Panc1 (cell line): Measurements from ENCODE around the gene LMO4.

Experiments
- CTCF ChIP-seq: fragments of 450-650 bp; IDR thresholded peaks from 2 replicates; pipeline ENCODE4 v1.5.1; 2017; ENCODE audit warnings: mild to moderate bottlenecking
- POLR2AphosphoS5 ChIP-seq: IDR thresholded peaks from 2 replicates; pipeline ENCODE4 v1.6.1; 2012; ENCODE audit warnings: mild to moderate bottlenecking, low read depth, low read length, moderate library complexity
- REST ChIP-seq, 2 experiments: IDR thresholded peaks; 2 replicates each; pipeline ENCODE4 v1.6.1; 2011 to 2012; ENCODE audit warnings: low read depth in 2 of 2, control low read depth in 1 of 2, low read length in 1 of 2, mild to moderate bottlenecking in 1 of 2, moderate library complexity in 1 of 2; ENCODE audit not compliant: insufficient read depth in 1 of 2

- no peak for TF ChIP-seq REST (IDR thresholded peaks at IDR 0.05; ENCODE audit: insufficient read depth in 1 of 2, low read depth in 2 of 2, low read length in 1 of 2)
- no peak for TF ChIP-seq CTCF
- no peak for TF ChIP-seq POLR2AphosphoS5
Measured at GRCh38 chr1:87338566-87338965, 9.9 kb downstream of the LMO4 start.
